NOMO-1 treated with dmso at 0.1 percent for 144 hours (cell line): Measurements from ENCODE around the gene EEF1A2.

Source experiments
- DNase-seq: peaks from one replicate; lab custom pipeline; 2025; ENCODE audit not compliant: unreplicated experiment; lab: John Stamatoyannopoulos, UW

Gene EEF1A2

DNA sequence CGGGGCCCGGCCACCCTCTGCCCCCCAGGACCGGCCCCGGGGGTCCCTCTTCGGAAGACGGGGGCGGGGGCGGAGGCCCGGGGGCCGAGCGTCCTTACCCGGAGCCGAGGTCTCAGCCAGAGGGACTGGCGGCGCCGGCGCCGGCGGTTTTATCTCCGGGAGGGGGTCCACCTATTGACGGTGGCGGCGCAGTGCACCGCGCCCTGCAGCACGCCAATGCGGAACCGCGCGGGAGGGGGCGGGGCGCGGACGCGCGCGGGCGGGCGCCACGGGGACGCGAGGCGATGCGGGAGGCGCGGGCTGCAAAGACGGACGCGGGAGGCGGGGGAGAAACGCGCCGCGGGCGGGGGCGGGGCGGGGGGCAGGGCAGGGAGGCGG, at the start of gene EEF1A2:
EEF1A2 (minus strand) TSS at position 124 of the 378 bp plus-strand sequence. CDS start 1,320 bp downstream, outside the sequence.
- DNase-seq: no peak

DNA sequence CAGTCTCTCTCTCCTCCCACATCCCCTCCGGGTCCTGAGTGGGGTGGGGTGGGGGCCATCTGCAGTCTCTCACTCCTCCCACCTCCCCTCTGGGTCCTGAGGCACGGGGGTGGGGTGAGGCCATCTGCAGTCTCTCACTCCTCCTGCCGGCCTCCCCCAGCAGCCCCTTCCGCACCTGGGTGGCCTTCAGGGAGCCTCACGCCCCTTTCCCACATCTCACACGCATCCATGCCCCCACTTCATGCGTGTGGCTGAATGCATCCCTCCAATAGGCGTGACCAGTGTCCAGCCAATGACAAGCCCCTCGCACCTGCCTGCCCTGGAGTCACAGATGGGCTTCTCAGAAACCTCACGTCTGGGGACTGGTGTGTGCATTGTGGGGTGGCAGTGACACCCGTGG, 49.7 kb upstream of the EEF1A2 start:
- DNase-seq: no peak

DNA sequence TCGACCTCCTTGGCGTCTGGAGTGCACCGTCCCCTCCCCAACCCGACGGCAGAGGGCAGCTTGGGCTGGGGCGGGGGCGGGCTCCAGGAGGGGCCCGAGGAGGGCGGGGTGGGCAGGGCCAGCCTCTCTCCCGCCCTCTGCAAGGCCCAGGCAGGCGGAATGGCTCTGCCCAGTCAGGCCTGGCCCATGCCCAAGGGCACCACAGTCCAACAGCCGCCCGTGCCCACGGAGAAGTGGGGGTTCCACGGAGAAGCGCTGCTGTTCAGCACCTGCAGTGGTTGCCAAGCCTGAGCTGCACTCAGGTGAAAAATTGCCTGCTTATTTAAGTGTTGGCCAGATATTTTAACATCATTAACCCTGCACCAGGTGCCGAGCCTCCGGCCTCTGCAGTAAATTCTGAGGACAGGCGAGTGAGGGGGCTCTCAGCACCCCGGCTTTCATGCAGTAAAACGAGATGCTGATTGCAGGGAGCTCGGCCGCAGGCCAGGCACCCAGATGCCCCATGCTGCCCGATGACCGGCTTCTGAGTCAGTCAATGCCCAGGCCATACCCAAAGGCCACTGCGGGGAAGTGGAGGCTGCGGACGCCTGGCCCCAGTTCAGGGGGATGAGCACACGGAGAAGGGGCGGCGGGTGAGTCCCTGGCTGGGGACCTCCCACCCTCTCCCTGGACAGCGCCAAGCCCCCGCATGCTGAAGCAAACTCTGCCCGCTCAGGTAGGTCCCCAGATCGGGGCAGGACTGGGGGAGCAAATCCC, 49.0 kb upstream of the EEF1A2 start, which contains the start of gene SRMS:
SRMS (minus strand) TSS at position 25 of the 756 bp plus-strand sequence. CDS start 286 bp downstream, outside the sequence.
- no peak for DNase-seq

DNA sequence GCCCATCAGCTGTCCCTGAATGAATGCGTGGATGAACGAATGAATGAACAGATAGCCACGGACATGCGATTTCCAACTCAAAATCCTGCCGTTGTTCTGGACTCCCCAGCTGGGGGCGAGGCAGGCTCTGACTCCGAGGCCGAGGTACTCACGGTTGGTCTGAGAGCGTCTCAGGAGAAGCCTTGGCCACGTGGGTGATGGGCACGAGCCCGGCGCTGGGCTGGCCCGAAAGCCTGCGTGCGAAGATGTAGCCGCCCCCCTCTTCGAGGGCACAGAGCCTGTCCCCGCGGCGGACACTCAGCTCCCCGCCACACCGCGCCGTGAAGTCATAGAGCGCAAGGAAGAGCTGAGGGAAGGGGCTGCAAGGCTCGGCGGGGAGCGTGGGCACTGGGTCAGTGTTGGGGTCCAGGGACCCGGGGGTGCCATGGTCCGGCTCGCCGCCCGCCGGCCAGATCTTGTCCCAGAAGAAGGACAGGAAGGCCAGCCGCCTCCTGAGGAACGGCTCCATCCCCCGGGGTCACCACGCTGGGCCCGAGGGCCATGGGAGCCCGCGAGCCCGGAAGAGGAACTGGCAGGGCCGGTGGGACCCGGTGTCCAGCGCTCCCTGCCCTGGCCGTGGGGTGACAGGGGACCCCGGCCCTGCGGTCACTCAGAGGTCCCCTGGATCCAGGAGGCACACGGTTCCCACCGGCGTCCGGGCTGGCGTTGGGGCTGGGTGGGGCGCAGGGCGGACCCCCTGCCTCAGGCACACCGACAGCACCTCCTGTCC, 48.3 kb upstream of the EEF1A2 start:
- no peak for DNase-seq

DNA sequence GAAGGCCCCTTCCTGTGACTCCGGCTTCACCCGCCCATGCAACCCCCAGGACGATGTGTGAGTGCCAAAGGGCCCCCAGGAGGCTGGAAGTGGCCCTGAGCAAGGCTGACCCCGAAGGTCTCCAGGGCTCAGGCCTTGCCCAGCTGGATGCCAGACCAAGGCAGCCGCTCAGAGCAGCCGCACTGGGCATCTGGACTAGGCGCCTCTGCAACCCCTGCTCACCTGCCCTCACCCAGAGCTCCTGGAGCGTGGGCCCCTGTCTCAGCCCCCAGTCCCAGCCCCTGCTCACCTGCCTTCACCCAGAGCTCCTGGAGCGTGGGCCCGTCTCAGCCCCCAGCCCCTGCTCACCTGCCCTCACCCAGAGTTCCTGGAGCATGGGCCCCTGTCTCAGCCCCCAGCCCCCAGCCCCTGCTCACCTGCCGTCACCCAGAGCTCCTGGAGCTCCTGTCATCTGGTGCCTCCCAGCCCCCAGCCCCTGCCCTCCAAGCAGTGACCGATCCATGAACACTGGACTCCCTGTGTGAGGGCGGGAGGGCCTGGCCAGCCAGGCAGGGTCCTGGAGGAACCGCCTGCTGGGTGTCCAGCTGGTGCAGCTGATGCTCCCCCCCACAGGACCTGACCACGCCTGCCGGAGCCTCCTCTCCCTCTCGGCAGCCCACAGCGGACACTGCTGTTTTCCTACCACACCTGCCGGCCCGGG, 47.5 kb upstream of the EEF1A2 start:
- DNase-seq: no peak

DNA sequence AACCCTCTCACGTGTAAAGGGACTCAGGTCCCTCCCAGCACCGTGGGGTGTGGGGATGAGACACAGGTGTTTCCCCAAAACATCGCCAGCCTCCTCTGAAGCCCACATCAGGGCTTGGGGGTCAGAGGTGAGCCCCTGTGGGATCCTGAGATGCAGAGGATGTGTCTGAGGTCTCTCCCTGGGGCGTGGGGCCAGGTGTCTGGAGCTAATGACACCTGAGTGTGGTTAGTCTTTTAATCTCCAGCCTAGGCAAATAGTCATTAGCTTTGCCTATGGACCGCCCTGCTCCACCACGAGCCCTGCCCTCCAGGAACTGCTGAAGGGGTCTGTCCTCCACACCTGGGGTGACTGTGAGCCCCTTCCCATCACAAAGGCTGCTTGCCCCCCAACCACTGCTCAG, 46.9 kb upstream of the EEF1A2 start:
- no peak for DNase-seq

DNA sequence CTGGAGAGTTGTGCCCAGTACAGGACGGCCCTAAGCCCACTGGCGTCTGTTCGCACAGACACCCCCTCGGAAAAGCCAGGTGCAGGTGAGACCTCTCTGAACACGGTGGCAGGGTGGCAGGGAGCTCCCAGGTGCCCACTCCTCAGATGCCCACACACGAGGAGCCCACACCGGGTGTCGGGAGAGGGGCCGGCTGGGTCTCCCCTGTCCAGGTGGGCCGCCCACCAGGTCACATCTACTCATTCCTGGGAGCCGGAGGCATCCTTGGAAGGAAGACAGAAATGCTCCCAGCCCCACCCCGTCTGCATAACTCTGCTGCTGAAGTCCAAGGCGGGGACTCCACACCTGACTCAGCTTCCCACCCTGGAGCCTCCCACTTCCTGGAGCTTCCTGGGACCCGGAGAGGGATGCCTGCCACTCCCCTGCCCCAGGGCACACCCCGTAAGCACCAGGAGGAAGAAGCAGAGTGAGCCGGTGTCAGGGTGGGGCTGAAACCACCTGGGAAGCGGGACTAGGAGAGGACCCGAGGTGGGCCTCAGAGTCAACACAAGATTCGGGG, 46.2 kb upstream of the EEF1A2 start:
- DNase-seq: no peak

DNA sequence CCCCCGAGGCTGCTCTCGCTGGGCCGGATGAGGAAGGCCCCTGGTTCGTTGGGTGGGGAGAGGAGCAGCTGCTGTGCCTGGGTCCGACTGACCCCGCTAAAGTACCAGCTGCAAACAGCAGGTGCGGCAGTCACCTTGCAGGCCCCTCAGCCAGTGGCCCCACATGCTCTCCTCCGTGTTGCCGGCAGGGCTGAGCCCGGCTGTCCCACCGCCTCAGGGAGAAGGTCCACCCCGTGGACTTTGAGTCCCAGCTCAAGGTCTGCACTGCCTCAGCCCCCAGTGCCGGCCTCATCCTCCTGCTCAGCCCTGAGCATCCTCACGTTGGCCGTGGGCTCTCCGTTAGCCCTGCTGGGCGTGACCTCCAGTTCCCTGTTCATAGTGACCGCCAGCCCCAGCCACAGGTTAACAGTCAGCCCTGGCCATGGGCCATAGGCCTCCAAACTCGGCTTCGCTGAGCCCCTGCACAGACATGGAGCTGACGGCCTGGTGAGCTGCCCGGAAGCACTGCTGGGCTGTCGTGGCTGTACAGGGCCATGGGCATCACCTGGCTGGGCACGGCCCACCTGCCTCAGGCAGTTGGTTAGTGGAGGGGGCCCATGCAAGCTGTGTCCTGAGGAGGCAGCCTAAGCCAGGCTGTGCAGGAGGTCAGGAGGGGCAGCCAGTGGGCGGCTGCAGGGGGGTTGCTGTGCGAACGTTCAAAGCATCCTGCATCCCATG, 45.5 kb upstream of the EEF1A2 start:
- no peak for DNase-seq

DNA sequence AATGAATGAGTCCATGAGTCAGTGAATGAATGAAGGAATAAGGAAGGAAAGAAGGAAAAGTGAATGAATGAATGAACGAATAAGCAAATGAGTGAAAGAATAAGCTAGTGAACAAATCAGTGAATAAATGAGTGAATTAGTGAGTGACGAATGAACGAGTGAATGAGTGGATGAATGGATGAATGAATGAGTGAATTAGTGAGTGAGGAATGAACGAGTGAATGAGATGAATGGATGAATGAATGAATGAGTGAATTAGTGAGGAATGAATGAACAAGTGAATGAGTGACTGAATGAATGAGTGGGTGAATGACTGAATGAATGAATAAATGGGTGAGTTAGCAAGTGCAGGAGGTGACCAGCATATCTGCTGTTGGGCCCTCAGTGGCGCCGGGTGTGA, 44.9 kb upstream of the EEF1A2 start:
- DNase-seq: no peak

DNA sequence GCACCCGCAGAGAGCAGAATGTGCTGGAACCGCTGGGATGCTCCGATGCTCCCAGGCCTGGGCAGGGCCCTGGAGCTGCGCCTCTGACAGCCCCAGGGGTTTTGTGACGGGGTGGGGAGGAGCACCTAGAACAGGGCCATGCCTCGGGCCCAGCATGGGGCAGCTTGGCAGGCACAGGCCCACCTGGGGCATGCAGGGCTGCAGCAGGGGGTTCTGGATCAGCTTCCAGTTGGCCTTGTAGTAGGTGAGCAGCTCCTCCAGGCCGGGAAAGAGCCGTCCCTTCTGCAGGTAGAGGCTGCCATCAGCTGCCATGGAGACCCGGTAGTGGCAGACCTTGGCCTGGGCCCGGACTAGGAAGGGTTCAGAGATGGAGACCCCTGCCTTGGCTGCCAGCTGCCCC, 44.2 kb upstream of the EEF1A2 start:
- no peak for DNase-seq

DNA sequence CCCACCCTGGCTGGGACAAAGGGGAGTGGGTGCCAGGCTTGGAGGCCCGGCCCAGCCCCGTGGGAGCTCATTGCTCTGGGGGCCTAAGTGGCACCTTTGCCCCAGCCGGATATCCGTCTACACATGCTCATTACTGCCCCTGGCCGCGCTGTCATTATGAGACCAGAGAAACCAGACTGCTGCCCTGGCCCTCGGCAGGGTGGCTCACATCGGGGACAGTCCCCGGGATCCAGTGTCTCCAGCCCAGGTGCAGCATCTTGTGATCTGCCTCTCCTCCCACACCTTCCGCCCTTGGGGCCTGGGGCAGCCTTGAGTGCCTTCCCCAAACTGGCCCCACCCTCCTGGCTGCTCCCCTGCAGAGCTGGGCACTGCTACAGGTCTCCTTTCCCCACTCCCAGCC, 43.8 kb upstream of the EEF1A2 start:
- DNase-seq: no peak

DNA sequence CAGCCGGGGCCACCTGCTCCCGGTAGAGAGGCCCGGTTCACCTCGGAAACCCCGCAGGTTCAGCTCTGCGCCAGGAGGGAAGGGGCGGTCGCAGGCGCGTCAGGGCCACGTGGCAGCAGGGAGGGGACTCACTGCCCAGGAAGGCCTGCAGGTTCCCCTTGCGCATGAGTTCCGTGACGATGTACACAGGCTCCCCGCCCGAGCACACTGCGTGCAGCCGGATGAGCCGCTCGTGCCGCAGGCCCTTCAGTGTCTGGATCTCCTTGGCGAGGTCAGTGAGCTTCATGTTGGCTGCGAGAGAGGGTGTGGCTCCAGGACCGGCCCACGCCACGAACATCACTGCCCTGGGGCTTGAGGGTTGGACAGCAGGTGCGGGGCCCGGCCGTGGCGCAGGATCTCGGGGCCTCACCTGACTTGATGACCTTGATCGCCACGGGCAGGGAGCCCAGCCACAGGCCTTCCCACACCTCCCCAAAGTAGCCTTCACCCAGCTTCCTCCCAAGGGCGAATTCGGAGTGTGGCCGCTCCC, 43.2 kb upstream of the EEF1A2 start:
- DNase-seq: peak; percentile 35

DNA sequence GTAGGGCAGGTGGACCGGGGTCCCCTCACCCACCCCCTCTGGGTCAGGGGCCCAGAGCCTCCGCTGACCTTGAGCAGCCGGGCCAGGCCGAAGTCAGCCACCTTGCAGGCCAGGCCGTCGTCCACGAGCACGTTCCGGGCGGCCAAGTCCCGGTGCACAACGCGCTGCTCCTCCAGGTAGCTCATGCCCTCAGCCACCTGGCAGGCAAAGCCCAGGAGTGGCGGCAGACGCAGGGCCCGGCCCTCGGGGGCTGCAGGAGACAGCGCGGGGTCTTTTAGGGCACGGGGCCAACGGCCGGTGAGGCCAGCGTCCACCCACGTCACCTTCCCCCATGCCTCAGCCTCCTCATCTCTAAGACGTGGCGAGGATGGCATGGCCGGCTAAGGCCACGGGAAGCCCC, 42.5 kb upstream of the EEF1A2 start:
- no peak for DNase-seq

DNA sequence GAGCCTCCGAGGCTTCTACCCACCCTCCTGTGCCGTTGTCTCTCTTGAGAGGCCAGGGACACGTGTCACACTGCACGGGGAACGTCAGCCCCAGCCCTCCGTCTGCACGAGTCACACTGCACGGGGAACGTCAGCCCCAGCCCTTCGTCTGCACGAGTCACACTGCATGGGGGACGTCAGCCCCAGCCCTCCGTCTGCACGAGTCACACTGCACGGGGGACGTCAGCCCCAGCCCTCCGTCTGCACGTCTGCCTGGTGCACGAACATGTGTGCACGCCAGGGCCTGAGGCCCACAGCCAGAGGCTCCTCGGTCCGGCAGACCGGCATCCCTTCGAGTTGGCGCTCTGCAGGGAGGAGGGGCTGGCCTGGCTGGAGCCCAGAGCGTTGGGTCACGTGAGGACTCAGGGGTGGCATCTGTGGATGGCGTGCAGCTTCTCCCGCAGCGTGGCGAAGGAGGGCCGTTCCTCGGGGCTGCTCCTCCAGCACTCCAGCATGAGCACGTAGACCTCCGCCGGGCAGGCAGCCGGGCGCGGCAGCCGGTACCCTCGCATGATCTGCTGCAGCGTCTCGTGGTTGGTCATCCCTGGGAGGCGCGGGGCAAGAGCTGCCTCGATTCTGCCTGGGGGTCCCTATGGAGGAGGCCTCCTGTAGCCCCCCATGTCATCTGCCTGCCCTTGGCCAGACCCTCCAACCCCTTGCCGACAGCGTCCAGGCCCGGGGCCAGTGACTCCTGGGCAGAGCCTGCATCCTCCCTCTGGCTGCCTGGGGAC, 41.7 kb upstream of the EEF1A2 start:
- no peak for DNase-seq

DNA sequence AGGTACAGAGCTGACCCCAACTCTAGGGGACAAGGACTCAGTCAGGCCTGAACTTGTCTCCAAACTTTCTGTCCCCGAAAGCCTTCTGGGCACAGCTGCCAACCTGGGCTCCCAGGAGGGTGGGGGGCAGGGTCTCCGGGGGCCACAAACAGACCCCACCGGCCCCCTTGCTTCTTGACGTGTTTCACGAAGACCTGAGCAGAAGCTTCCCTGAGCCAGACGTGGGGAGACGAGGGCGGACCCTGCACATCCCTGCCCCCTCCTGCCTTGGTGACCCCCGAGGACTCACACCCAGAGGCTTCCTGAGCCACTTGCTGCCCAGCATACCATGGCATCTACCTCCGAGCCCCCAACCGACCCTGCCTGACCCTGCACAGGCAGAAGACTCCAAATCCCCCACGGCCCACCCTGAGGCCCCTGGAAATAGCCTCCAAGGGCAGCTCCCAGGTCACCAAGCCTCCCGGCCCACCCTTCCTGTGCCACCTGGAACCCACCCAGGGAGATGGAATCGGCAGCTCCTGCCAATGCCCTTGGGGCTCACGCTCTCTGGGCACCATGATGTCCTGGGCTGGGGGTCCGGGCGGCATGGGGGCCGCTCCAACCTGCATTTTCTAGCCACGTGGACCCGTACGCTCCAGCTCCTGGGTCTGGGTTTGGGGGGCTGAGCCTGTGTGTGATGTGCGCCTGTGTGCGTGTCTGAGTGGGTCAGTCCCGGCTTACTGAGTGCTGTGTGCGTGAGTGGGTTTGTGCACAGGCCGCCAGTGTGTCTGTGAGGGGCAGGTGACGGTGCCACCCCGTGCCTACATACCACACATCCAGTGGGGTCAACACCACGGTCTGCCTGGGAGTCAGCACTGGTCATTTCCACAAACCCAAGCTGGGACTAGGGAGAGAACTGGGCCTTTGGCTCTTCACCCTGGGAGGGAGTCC, 40.8 kb upstream of the EEF1A2 start:
- DNase-seq: no peak

DNA sequence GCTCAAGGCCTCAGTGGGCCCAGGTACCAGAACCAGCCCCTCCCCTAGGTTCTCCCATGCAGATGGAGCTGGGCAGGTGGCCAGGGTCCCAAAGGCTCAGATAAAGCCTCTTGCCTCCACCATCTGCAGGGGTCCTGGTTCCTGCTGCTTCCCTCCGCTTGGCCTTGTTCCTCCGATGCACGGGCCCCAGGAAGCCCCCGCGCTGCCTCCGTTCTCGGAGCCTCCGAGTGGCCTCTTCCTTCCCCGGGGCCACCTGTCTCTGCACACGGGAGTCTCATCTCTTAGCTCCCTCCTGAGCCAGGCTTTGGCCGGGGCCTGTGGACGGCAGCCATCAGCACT, 40.2 kb upstream of the EEF1A2 start:
- no peak for DNase-seq

DNA sequence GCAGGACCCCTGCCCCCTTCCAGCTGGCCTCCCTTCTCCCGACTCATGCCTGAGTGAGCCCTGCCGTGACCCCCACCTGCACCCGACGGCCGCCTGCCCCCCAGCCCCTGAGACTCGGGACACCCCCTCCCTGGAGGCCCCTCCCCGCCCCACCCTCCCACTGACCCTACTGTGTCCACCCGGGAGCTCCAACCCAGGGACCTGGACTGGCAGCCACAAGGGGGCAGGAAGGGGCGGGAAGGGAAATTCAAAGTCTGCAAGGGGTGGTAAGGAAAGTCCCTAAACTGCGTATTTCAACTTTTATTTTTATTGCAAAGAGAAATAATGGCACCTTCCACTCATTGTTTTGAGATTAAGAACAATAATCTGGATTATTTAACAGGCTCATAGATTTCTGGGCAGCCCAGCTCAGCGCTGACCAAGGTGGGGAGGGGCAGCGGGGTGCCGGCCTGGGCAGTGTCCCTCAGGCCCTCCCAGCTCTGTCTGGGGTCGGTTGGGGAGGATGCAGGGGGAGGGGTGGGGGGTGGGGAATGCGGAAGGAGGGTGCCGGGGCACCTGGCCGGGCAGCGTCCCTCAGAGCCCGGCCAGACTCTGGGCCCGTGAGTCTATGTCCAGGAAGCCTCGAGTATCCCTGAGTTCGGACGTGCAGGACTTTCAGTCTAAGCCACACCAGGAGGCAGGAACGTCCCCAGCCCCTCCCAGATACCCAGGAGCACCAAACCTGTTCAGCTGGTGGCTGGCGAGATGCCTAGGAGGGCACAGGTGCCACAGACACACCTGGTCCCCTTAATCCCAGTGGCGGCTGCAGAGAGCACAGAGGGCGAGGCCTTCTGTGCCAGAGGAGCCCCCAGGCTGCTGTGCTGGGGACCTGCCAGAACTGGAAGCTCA, 39.6 kb upstream of the EEF1A2 start:
- DNase-seq: no peak
